GM12864 (cell line): Measurements from ENCODE around the gene DPPA5.
"Not testable (repeated sequence)": the region's sequence is repeated elsewhere in the genome, so short reads cannot be mapped to it uniquely, and the experiment has no call there.

Experiments
- DNase-seq: peaks from one replicate; pipeline ENCODE4 v3.0.0-alpha.2; 2011; ENCODE audit warnings: low read depth
- H3K4me3 ChIP-seq: 2 replicates; pipeline ENCODE4 v1.5.1; 2011; ENCODE audit warnings: mild to moderate bottlenecking, low read depth, low read length, control low read depth
- CTCF ChIP-seq: IDR thresholded peaks from 2 replicates; pipeline ENCODE4 v1.5.1; 2011; ENCODE audit warnings: low read depth, mild to moderate bottlenecking, moderate library complexity, low read length, control low read depth, inconsistent platforms; ENCODE audit errors: missing control alignments

The DPPA5 gene, protein sequence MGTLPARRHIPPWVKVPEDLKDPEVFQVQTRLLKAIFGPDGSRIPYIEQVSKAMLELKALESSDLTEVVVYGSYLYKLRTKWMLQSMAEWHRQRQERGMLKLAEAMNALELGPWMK

GRCh38 chr6:73353636-73354593, at the start of gene DPPA5:
Gene DPPA5 (minus strand): TSS chr6:73354276. CDS start chr6:73354225, 51 bp downstream.
- no peak for TF ChIP-seq CTCF
- no peak for DNase-seq
- no peak within 1 kb of the TSS for H3K4me3 ChIP-seq

GRCh38 chr6:73400656-73401055, 46.6 kb upstream of the DPPA5 start:
- TF ChIP-seq CTCF: no peak
- no peak overlapping the region for H3K4me3 ChIP-seq

DNA sequence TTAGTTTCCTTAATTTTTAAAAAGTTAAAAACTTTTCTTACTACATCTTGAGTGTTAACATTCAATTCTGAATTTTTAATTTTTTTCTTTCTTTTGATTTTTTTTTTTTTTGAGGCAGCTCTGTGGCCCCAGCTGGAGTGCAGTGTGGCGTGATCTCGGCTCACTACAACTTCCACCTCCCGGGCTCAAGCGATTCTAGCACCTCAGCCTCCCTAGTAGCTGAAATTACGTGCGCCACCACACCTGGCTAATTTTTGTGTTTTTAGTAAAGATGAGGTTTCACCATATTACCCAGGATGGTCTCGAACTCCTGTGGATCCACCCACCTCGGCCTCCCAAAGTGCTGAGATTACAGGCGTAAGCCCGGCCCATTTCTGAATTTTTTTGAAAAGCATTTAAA, 41.8 kb upstream of the DPPA5 start:
- no peak overlapping the region for H3K4me3 ChIP-seq
- DNase-seq: no peak
- TF ChIP-seq CTCF: no peak

More at GRCh38 chr6:73400656-73401055, 46.6 kb upstream of the DPPA5 start:
- DNase-seq: no peak

DNA sequence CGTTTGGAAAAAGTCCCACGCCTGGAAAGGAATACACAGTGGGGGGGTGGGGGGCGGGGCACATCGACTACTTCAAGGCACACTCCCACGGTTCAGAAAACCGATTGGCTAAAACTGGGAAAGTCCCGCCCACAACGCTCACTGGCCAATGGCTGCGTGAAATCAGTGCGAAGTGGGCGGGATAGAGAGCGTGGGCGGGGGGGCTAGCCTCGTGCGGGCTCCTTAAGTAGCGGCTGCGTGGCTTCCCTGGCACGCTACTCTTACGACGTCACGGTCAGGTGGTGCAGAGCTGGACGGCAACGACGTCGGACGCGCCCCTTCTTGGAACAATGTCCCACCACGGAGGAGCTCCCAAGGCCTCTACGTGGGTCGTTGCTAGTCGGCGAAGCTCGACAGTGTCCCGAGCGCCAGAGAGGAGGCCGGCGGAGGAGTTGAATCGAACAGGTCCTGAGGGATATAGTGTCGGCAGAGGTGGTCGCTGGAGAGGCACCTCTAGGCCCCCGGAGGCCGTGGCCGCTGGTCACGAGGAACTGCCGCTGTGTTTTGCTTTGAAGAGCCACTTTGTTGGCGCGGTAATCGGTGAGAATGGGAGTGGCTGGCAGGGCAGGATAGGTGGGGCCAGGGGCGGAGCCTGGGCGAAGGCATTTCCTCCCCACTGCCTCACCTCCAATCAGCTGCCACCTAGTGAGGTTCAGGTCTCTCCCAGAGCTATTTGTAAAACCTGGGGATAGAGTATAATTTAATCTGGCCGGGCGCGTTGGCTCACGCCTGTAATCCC, 40.7 kb upstream of the DPPA5 start, which contains the start of gene DDX43:
Gene DDX43, plus strand, starts transcription at position 252 of the 778 bp plus-strand sequence. Its CDS starts 78 bp downstream, at position 330.
- DNase-seq: no peak
- no peak within 1 kb of the TSS for H3K4me3 ChIP-seq
- TF ChIP-seq CTCF: no peak

- TF ChIP-seq CTCF: no peak
- no peak overlapping the region for H3K4me3 ChIP-seq
- no peak for DNase-seq
Observed at GRCh38 chr6:73393278-73393677, 39.2 kb upstream of the DPPA5 start.

- DNase-seq, H3K4me3 ChIP-seq: not testable (repeated sequence)
Observed at GRCh38 chr6:73392188-73392587, 38.1 kb upstream of the DPPA5 start.

- no peak for DNase-seq
- no peak for TF ChIP-seq CTCF
- no peak overlapping the region for H3K4me3 ChIP-seq
Observed at GRCh38 chr6:73391675-73392074, 37.6 kb upstream of the DPPA5 start.
